Measurements from ENCODE around the gene NCL.

Gene NCL

GRCh38 chr2:231463698-231464575 lies at the start of gene NCL:
Gene NCL, minus strand, starts transcription at chr2:231464484. Its CDS starts 131 bp downstream, at chr2:231464353.
- H3K27ac ChIP-seq (ENCODE audit: low read depth, low read length) = peak within 1 kb of the TSS; percentile 83
- peaks cover 42% of the 10 kb centered on the region for H4K20me1 ChIP-seq (ENCODE audit: control insufficient read depth, insufficient read depth, low read depth, low read length)
- peaks cover 27% of the 10 kb centered on the region for H3K4me1 ChIP-seq (ENCODE audit: control insufficient read depth, low read length)
- no peaks in the 10 kb centered on the region for H3K27me3 ChIP-seq (ENCODE audit: control insufficient read depth, low read length)
- peaks cover 64% of the 10 kb centered on the region for H3K79me2 ChIP-seq (ENCODE audit: control insufficient read depth, low read length)
- H3K9me3 ChIP-seq (ENCODE audit: control insufficient read depth, insufficient read depth, low read length) = no peaks in the 10 kb centered on the region
- H3K9me2 ChIP-seq (replicated peaks; ENCODE audit: control insufficient read depth, low read length) = no peaks in the 10 kb centered on the region
- peaks cover 52% of the 10 kb centered on the region for H3F3A ChIP-seq (ENCODE audit: control insufficient read depth, insufficient read depth)
- peaks cover 59% of the 10 kb centered on the region for H3K36me3 ChIP-seq (ENCODE audit: control insufficient read depth, low read length)
- TF ChIP-seq CTCF (IDR thresholded peaks at IDR 0.05; ENCODE audit: low read depth, low read length, poor library complexity, severe bottlenecking) (no peak), EZH2phosphoT487 (IDR thresholded peaks at IDR 0.05; ENCODE audit: borderline replicate concordance, low read length) (no peak)
- H3K4me2 ChIP-seq (ENCODE audit: low read length) = peak within 1 kb of the TSS; percentile 74
- H3K4me3 ChIP-seq (ENCODE audit: low read length) = peak within 1 kb of the TSS; percentile 82

- Histone ChIP-seq H3K4me2 (ENCODE audit: low read length) (peak overlapping the region; percentile 80), H3F3A (ENCODE audit: control insufficient read depth, insufficient read depth) (peaks cover 23% of the 10 kb centered on the region), H3K27me3 (ENCODE audit: control insufficient read depth, low read length) (no peaks in the 10 kb centered on the region), H4K20me1 (ENCODE audit: control insufficient read depth, insufficient read depth, low read depth, low read length) (no peaks in the 10 kb centered on the region), H3K36me3 (ENCODE audit: control insufficient read depth, low read length) (peaks cover 10% of the 10 kb centered on the region), H3K9me2 (replicated peaks; ENCODE audit: control insufficient read depth, low read length) (no peaks in the 10 kb centered on the region), H3K4me3 (ENCODE audit: low read length) (peak overlapping the region; percentile 78), H3K79me2 (ENCODE audit: control insufficient read depth, low read length) (peaks cover 13% of the 10 kb centered on the region), H3K27ac (ENCODE audit: low read depth, low read length) (peak overlapping the region; percentile 52), H3K9me3 (ENCODE audit: control insufficient read depth, insufficient read depth, low read length) (no peaks in the 10 kb centered on the region), H3K4me1 (ENCODE audit: control insufficient read depth, low read length) (peaks cover 22% of the 10 kb centered on the region)
- no peak for TF ChIP-seq EZH2phosphoT487 (IDR thresholded peaks at IDR 0.05; ENCODE audit: borderline replicate concordance, low read length)
- TF ChIP-seq CTCF (IDR thresholded peaks at IDR 0.05; ENCODE audit: low read depth, low read length, poor library complexity, severe bottlenecking) = no peak
Observed at GRCh38 chr2:231513746-231514224, 49.5 kb upstream of the NCL start.

GRCh38 chr2:231512222-231512621 lies 47.9 kb upstream of the NCL start:
- peaks cover 13% of the 10 kb centered on the region for H3K79me2 ChIP-seq (ENCODE audit: control insufficient read depth, low read length)
- H3F3A ChIP-seq (ENCODE audit: control insufficient read depth, insufficient read depth) = peaks cover 23% of the 10 kb centered on the region
- no peaks in the 10 kb centered on the region for H3K27me3 ChIP-seq (ENCODE audit: control insufficient read depth, low read length)
- H3K27ac ChIP-seq (ENCODE audit: low read depth, low read length) = no peak overlapping the region
- H3K4me3 ChIP-seq (ENCODE audit: low read length) = no peak overlapping the region
- peaks cover 12% of the 10 kb centered on the region for H3K36me3 ChIP-seq (ENCODE audit: control insufficient read depth, low read length)
- no peaks in the 10 kb centered on the region for H4K20me1 ChIP-seq (ENCODE audit: control insufficient read depth, insufficient read depth, low read depth, low read length)
- 0 out of 2 replicates have a peak overlapping the region, but pooled peaks have one; percentile 4 for H3K4me2 ChIP-seq (ENCODE audit: low read length)
- TF ChIP-seq CTCF (IDR thresholded peaks at IDR 0.05; ENCODE audit: low read depth, low read length, poor library complexity, severe bottlenecking) (no peak), EZH2phosphoT487 (IDR thresholded peaks at IDR 0.05; ENCODE audit: borderline replicate concordance, low read length) (no peak)
- H3K9me3 ChIP-seq (ENCODE audit: control insufficient read depth, insufficient read depth, low read length) = no peaks in the 10 kb centered on the region
- no peaks in the 10 kb centered on the region for H3K9me2 ChIP-seq (replicated peaks; ENCODE audit: control insufficient read depth, low read length)
- H3K4me1 ChIP-seq (ENCODE audit: control insufficient read depth, low read length) = peaks cover 22% of the 10 kb centered on the region

Data from DOHH2 (cell line).